ACC112 (cell line): ENCODE measurements around the gene WDR27.
A peak's percentile ranks its signal among the peaks of the same experiment; 100 is the strongest.

ENCODE experiments used
- H2AFZ ChIP-seq: fragments of 200-600 bp; sonication (generic); one replicate; pipeline ENCODE4 v1.6.0; 2017; ENCODE audit warnings: antibody characterized with exemption, low read length; ENCODE audit not compliant: unreplicated experiment
- H3K27ac ChIP-seq: fragments of 200-600 bp; sonication (generic); 2 replicates; pipeline ENCODE4 v1.5.1; 2014; ENCODE audit warnings: low read depth, mild to moderate bottlenecking, antibody characterized with exemption, low read length, moderate library complexity
- H3K27me3 ChIP-seq: fragments of 200-600 bp; sonication (generic); 2 replicates; pipeline ENCODE4 v1.6.1; 2014; ENCODE audit warnings: mild to moderate bottlenecking, antibody characterized with exemption, low read length, moderate library complexity, mixed read lengths; ENCODE audit not compliant: insufficient read depth
- H3K36me3 ChIP-seq: fragments of 200-600 bp; sonication (generic); 2 replicates; pipeline ENCODE4 v1.6.1; 2016; ENCODE audit warnings: mild to moderate bottlenecking, antibody characterized with exemption, low read length, moderate library complexity, mixed read lengths; ENCODE audit not compliant: insufficient read depth
- H3K4me1 ChIP-seq: fragments of 200-600 bp; sonication (generic); one replicate; pipeline ENCODE4 v1.6.1; 2016; ENCODE audit warnings: low read length, mixed read lengths; ENCODE audit not compliant: insufficient read depth, unreplicated experiment, control insufficient read depth
- H3K4me3 ChIP-seq: fragments of 200-600 bp; sonication (generic); 2 replicates; pipeline ENCODE4 v1.5.1; 2014; ENCODE audit warnings: mild to moderate bottlenecking, low read depth, low read length
- H3K79me2 ChIP-seq: fragments of 200-600 bp; sonication (generic); one replicate; pipeline ENCODE4 v1.6.0; 2016; ENCODE audit warnings: low read length; ENCODE audit not compliant: control insufficient read depth, unreplicated experiment, insufficient read depth

WDR27 gene

GRCh38 chr6:169501128-169501527, 200.7 kb downstream of the WDR27 start:
- Histone ChIP-seq H3K36me3 (no peaks in the 10 kb centered on the region), H3K27me3 (no peaks in the 10 kb centered on the region), H3K79me2 (no peaks in the 10 kb centered on the region), H3K4me3 (no peak overlapping the region), H2AFZ (no peak overlapping the region), H3K27ac (no peak overlapping the region), H3K4me1 (no peaks in the 10 kb centered on the region)

GRCh38 chr6:169500688-169501087, 201.1 kb downstream of the WDR27 start:
- no peaks in the 10 kb centered on the region for H3K27me3 ChIP-seq
- H3K4me1 ChIP-seq = no peaks in the 10 kb centered on the region
- no peaks in the 10 kb centered on the region for H3K79me2 ChIP-seq
- H3K36me3 ChIP-seq = no peaks in the 10 kb centered on the region
- no peak overlapping the region for H3K4me3 ChIP-seq
- H3K27ac ChIP-seq = no peak overlapping the region
- H2AFZ ChIP-seq = no peak overlapping the region

- Histone ChIP-seq H3K27me3 (no peaks in the 10 kb centered on the region), H3K79me2 (no peaks in the 10 kb centered on the region), H3K4me1 (no peaks in the 10 kb centered on the region), H2AFZ (no peak overlapping the region), H3K4me3 (no peak overlapping the region), H3K36me3 (no peaks in the 10 kb centered on the region), H3K27ac (no peak overlapping the region)
Observed at GRCh38 chr6:169499848-169500247, 202.0 kb downstream of the WDR27 start.

GRCh38 chr6:169498916-169499513, 202.8 kb downstream of the WDR27 start:
- Histone ChIP-seq H2AFZ (no peak overlapping the region), H3K79me2 (no peaks in the 10 kb centered on the region)

GRCh38 chr6:169495601-169496000, 206.2 kb downstream of the WDR27 start:
- Histone ChIP-seq H3K36me3 (no peaks in the 10 kb centered on the region), H3K27ac (no peak overlapping the region), H3K27me3 (no peaks in the 10 kb centered on the region), H2AFZ (no peak overlapping the region), H3K4me1 (peaks cover 3% of the 10 kb centered on the region), H3K79me2 (no peaks in the 10 kb centered on the region), H3K4me3 (no peak overlapping the region)

More at GRCh38 chr6:169498916-169499513, 202.8 kb downstream of the WDR27 start:
- Histone ChIP-seq H3K4me1 (no peaks in the 10 kb centered on the region), H3K4me3 (no peak overlapping the region), H3K36me3 (no peaks in the 10 kb centered on the region), H3K27me3 (no peaks in the 10 kb centered on the region), H3K27ac (no peak overlapping the region)

GRCh38 chr6:169494038-169494437, 207.8 kb downstream of the WDR27 start:
- Histone ChIP-seq H3K4me1 (peaks cover 3% of the 10 kb centered on the region), H2AFZ (no peak overlapping the region), H3K36me3 (no peaks in the 10 kb centered on the region), H3K79me2 (no peaks in the 10 kb centered on the region), H3K27ac (no peak overlapping the region), H3K27me3 (no peaks in the 10 kb centered on the region), H3K4me3 (no peak overlapping the region)

- Histone ChIP-seq H3K4me3 (no peak overlapping the region), H3K4me1 (peaks cover 3% of the 10 kb centered on the region), H2AFZ (no peak overlapping the region), H3K79me2 (no peaks in the 10 kb centered on the region), H3K27me3 (no peaks in the 10 kb centered on the region), H3K27ac (no peak overlapping the region), H3K36me3 (no peaks in the 10 kb centered on the region)
Observed at GRCh38 chr6:169491482-169491881, 210.3 kb downstream of the WDR27 start.

- Histone ChIP-seq H2AFZ (peak overlapping the region; percentile 14), H3K27ac (no peak overlapping the region), H3K4me3 (no peak overlapping the region), H3K36me3 (no peaks in the 10 kb centered on the region), H3K27me3 (no peaks in the 10 kb centered on the region), H3K4me1 (peaks cover 3% of the 10 kb centered on the region), H3K79me2 (no peaks in the 10 kb centered on the region)
Observed at GRCh38 chr6:169490830-169491229, 211.0 kb downstream of the WDR27 start.

- no peaks in the 10 kb centered on the region for H3K79me2 ChIP-seq
- H3K27me3 ChIP-seq = no peaks in the 10 kb centered on the region
- no peaks in the 10 kb centered on the region for H3K36me3 ChIP-seq
- H3K4me1 ChIP-seq = peaks cover 3% of the 10 kb centered on the region
- H3K4me3 ChIP-seq = no peak overlapping the region
- no peak overlapping the region for H2AFZ ChIP-seq
- no peak overlapping the region for H3K27ac ChIP-seq
Observed at GRCh38 chr6:169490246-169490641, 211.6 kb downstream of the WDR27 start.

- Histone ChIP-seq H3K36me3 (no peaks in the 10 kb centered on the region), H3K27me3 (no peaks in the 10 kb centered on the region), H2AFZ (no peak overlapping the region), H3K4me3 (no peak overlapping the region), H3K79me2 (no peaks in the 10 kb centered on the region), H3K4me1 (peaks cover 3% of the 10 kb centered on the region), H3K27ac (no peak overlapping the region)
Observed at GRCh38 chr6:169489563-169490245, 212.1 kb downstream of the WDR27 start.
